GM18505 (cell line): ENCODE data around the gene SAP30BP.

ENCODE experiments used
- ATAC-seq: cut with Tn5 transposase; IDR thresholded peaks from one replicate; pipeline ENCODE4 v1.9.1; 2021; ENCODE audit not compliant: unreplicated experiment
- POLR2A ChIP-seq: IDR thresholded peaks from 4 replicates; pipeline ENCODE4 v1.6.1; 2011; ENCODE audit warnings: borderline replicate concordance; ENCODE audit not compliant: insufficient read depth, insufficient read length; ENCODE audit errors: extremely low read depth

The SAP30BP gene

DNA sequence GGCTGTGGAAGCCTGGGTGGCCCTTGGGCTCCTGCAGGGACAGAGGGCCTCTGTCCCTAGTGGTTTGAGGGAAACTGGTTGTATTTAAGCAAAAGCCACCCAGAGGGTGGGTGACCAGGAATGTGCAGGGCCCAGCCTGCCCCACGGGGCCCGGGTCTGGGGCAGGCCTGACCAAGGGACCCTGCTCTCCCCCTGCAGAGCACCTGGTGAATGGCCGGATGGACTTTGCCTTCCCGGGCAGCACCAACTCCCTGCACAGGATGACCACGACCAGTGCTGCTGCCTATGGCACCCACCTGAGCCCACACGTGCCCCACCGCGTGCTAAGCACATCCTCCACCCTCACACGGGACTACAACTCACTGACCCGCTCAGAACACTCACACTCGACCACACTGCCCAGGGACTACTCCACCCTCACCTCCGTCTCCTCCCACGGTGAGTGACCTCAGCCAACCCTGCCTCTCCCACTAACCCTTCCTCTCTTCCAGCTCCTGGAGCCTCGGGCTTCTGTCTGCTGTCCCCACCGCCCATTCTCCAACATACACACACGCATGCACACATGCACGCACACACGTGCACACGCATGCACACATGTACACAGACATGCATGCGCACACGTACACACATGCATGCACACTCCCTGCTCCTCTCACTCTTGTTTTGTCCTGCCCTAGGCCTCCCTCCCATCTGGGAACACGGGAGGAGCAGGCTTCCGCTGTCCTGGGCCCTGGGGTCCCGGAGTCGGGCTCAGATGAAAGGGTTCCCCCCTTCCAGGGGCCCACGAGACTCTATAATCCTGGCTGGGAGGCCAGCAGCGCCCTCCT, 87.5 kb downstream of the SAP30BP start:
- TF ChIP-seq POLR2A = no peak

GRCh38 chr17:75755205-75755901, 88.2 kb downstream of the SAP30BP start:
- ATAC-seq = no peak

More for the DNA sequence above, 87.5 kb downstream of the SAP30BP start:
- ATAC-seq = no peak

GRCh38 chr17:75755990-75756389, 88.9 kb downstream of the SAP30BP start:
- no peak for TF ChIP-seq POLR2A
- ATAC-seq = no peak

More at GRCh38 chr17:75755205-75755901, 88.2 kb downstream of the SAP30BP start:
- no peak for TF ChIP-seq POLR2A

GRCh38 chr17:75756451-75757085, 89.4 kb downstream of the SAP30BP start:
- TF ChIP-seq POLR2A = no peak
- ATAC-seq = no peak

DNA sequence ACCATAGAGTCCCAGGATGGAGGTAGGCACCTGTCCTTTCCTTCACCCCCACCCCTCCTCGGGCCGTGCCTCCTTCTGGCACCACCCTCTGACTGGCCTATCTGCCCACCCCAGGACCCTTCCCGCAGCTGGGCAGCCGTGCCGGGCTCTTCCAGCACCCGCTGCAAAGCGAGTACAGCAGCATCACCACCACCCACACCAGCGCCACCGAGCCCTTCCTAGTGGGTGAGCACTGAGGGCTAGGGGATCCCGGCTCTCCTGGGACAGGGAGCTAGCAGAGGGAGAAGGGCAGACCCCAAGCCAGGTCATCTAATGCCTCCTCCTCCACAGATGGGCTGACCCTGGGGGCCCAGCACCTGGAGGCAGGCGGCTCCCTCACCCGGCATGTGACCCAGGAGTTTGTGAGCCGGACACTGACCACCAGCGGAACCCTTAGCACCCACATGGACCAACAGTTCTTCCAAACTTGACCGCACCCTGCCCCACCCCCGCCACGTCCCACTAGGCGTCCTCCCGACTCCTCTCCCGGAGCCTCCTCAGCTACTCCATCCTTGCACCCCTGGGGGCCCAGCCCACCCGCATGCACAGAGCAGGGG, 90.0 kb downstream of the SAP30BP start:
- no peak for TF ChIP-seq POLR2A
- no peak for ATAC-seq
